Measurements from ENCODE around the gene DEK. TPM values are rescaled to one million over a fixed set of nuclear protein-coding genes. Genes with fewer than 3 reads are reported as not detected.
A peak's percentile ranks its signal among the peaks of the same experiment; 100 is the strongest.

The DEK gene
- total and polyA plus RNA-seq, 2 of the 13 experiments (the other 11 are each of a cell fraction or from before 2014, with no cell fraction given) = 53.2 to 276 TPM

- Histone ChIP-seq H3K9me3 (ENCODE audit: low read length) (no peaks in the 10 kb centered on the region), H3K4me3 (replicated peaks in 1 of 3; ENCODE audit: insufficient read depth in 1 of 3, low read depth in 2 of 3, low read length in 3 of 3) (no peak overlapping the region), H3K9ac (ENCODE audit: insufficient read depth, low read depth, low read length) (no peak overlapping the region), H3K27me3 (ENCODE audit: control insufficient read depth in 1 of 2, insufficient read depth in 2 of 2, low read length in 2 of 2) (no peaks in the 10 kb centered on the region), H3K4me1 (ENCODE audit: insufficient read depth, low read length) (no peaks in the 10 kb centered on the region), H3K36me3 (replicated peaks in 1 of 2; ENCODE audit: control insufficient read depth in 1 of 2, insufficient read depth in 2 of 2, low read length in 2 of 2) (peaks cover 0 to 4% of the 10 kb centered on the region in 2 experiments; a peak in 2 of 5 replicates), H2AFZ (ENCODE audit: low read length) (no peak overlapping the region), H3K4me2 (ENCODE audit: low read depth, low read length) (no peak overlapping the region), H4K20me1 (ENCODE audit: insufficient read depth, low read length) (no peaks in the 10 kb centered on the region), H3K79me2 (ENCODE audit: insufficient read depth, low read length) (no peaks in the 10 kb centered on the region), H3K27ac (ENCODE audit: extremely low read length, insufficient read depth, low read length) (no peak overlapping the region)
- CTCF ChIA-PET (ENCODE audit: low intra/inter-chr PET ratio, low total read pairs) = no interaction called here
- intact Hi-C loops (cut with micrococcal nuclease; ENCODE audit: unreplicated experiment) (no loop called here), in situ Hi-C loops (cut with HindIII; ENCODE audit: extremely low pct_ligation_motif_present, low pct_unique_long_range_greater_than_20kb) (no loop called here)
- FAIRE-seq (no peak), ATAC-seq (no peak), DNase-seq (ENCODE audit: low spot score) (no peak)
- 97% methylated on average over 7 of the region's 7 CpGs for WGBS (ENCODE audit: low lambda C conversion rate)
- TF ChIP-seq CEBPB (IDR thresholded peaks at IDR 0.05; ENCODE audit: borderline replicate concordance, low read depth, low read length) (peak; percentile 4; the same call in 1 of the 2 replicates), ZNF768 (CRISPR knock-in tag; IDR thresholded peaks at IDR 0.05) (no peak), ATF7 (IDR thresholded peaks at IDR 0.05) (peak; percentile 48), ATF7 (CRISPR knock-in tag; IDR thresholded peaks at IDR 0.05) (no peak)
- BruUV-seq (replicated peaks) = no TSS peak
- POLR2A ChIA-PET = no interaction called here
These were observed 47.9 kb downstream of the DEK start for GRCh38 chr6:18216411-18216810.

GRCh38 chr6:18215436-18215835 is 48.9 kb downstream of the DEK start:
- intact Hi-C loops (cut with micrococcal nuclease; ENCODE audit: unreplicated experiment) = no loop called here
- POLR2A ChIA-PET = no interaction called here
- H3K36me3 ChIP-seq (replicated peaks in 1 of 2; ENCODE audit: control insufficient read depth in 1 of 2, insufficient read depth in 2 of 2, low read length in 2 of 2) = peaks cover 0 to 4% of the 10 kb centered on the region in 2 experiments; a peak in 2 of 5 replicates
- no peak overlapping the region for H3K4me3 ChIP-seq (replicated peaks in 1 of 3; ENCODE audit: insufficient read depth in 1 of 3, low read depth in 2 of 3, low read length in 3 of 3)
- no peaks in the 10 kb centered on the region for H3K9me3 ChIP-seq (ENCODE audit: low read length)
- in situ Hi-C loops (cut with HindIII; ENCODE audit: extremely low pct_ligation_motif_present, low pct_unique_long_range_greater_than_20kb) = no loop called here
- H3K79me2 ChIP-seq (ENCODE audit: insufficient read depth, low read length) = no peaks in the 10 kb centered on the region
- no peak for DNase-seq (ENCODE audit: low spot score)
- BruUV-seq (replicated peaks) = no TSS peak
- peaks cover 3% of the 10 kb centered on the region for H3K4me1 ChIP-seq (ENCODE audit: insufficient read depth, low read length)
- ATAC-seq = no peak
- H3K9ac ChIP-seq (ENCODE audit: insufficient read depth, low read depth, low read length) = no peak overlapping the region
- no peaks in the 10 kb centered on the region for H3K27me3 ChIP-seq (ENCODE audit: control insufficient read depth in 1 of 2, insufficient read depth in 2 of 2, low read length in 2 of 2)
- H3K4me2 ChIP-seq (ENCODE audit: low read depth, low read length) = no peak overlapping the region
- H4K20me1 ChIP-seq (ENCODE audit: insufficient read depth, low read length) = no peaks in the 10 kb centered on the region
- no peak overlapping the region for H3K27ac ChIP-seq (ENCODE audit: extremely low read length, insufficient read depth, low read length)
- no peak for FAIRE-seq
- CTCF ChIA-PET (ENCODE audit: low intra/inter-chr PET ratio, low total read pairs) = no interaction called here
- WGBS (ENCODE audit: low lambda C conversion rate) = 94% methylated on average over 7 of the region's 7 CpGs
- H2AFZ ChIP-seq (ENCODE audit: low read length) = no peak overlapping the region
- TF ChIP-seq ZFY (CRISPR knock-in tag; IDR thresholded peaks at IDR 0.05) (no peak), ZFP62 (CRISPR knock-in tag; IDR thresholded peaks at IDR 0.05) (no peak)
- TF ChIP-seq, protein P1, sequence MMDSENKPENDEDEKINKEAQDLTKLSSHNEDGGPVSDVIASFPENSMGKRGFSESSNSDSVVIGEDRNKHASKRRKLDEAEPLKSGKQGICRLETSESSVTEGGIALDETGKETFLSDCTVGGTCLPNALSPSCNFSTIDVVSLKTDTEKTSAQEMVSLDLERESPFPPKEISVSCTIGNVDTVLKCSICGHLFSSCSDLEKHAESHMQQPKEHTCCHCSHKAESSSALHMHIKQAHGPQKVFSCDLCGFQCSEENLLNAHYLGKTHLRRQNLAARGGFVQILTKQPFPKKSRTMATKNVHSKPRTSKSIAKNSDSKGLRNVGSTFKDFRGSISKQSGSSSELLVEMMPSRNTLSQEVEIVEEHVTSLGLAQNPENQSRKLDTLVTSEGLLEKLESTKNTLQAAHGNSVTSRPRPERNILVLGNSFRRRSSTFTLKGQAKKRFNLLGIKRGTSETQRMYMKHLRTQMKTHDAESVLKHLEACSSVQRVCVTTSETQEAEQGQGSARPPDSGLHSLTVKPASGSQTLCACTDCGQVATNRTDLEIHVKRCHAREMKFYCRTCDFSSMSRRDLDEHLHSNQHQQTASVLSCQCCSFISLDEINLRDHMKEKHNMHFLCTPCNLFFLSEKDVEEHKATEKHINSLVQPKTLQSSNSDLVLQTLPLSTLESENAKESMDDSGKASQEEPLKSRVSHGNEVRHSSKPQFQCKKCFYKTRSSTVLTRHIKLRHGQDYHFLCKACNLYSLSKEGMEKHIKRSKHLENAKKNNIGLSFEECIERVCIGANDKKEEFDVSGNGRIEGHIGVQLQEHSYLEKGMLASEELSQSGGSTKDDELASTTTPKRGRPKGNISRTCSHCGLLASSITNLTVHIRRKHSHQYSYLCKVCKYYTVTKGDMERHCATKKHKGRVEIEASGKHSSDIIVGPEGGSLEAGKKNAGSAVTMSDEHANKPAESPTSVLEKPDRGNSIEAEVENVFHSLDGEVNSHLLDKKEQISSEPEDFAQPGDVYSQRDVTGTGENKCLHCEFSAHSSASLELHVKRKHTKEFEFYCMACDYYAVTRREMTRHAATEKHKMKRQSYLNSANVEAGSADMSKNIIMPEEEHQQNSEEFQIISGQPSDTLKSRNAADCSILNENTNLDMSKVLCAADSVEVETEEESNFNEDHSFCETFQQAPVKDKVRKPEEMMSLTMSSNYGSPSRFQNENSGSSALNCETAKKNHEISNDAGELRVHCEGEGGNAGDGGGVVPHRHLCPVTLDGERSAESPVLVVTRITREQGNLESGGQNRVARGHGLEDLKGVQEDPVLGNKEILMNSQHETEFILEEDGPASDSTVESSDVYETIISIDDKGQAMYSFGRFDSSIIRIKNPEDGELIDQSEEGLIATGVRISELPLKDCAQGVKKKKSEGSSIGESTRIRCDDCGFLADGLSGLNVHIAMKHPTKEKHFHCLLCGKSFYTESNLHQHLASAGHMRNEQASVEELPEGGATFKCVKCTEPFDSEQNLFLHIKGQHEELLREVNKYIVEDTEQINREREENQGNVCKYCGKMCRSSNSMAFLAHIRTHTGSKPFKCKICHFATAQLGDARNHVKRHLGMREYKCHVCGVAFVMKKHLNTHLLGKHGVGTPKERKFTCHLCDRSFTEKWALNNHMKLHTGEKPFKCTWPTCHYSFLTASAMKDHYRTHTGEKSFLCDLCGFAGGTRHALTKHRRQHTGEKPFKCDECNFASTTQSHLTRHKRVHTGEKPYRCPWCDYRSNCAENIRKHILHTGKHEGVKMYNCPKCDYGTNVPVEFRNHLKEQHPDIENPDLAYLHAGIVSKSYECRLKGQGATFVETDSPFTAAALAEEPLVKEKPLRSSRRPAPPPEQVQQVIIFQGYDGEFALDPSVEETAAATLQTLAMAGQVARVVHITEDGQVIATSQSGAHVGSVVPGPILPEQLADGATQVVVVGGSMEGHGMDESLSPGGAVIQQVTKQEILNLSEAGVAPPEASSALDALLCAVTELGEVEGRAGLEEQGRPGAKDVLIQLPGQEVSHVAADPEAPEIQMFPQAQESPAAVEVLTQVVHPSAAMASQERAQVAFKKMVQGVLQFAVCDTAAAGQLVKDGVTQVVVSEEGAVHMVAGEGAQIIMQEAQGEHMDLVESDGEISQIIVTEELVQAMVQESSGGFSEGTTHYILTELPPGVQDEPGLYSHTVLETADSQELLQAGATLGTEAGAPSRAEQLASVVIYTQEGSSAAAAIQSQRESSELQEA (CRISPR knock-in tag; IDR thresholded peaks at IDR 0.05; ENCODE audit: not compliant biosample characterization) = no peak
- TF ChIP-seq, protein P2, sequence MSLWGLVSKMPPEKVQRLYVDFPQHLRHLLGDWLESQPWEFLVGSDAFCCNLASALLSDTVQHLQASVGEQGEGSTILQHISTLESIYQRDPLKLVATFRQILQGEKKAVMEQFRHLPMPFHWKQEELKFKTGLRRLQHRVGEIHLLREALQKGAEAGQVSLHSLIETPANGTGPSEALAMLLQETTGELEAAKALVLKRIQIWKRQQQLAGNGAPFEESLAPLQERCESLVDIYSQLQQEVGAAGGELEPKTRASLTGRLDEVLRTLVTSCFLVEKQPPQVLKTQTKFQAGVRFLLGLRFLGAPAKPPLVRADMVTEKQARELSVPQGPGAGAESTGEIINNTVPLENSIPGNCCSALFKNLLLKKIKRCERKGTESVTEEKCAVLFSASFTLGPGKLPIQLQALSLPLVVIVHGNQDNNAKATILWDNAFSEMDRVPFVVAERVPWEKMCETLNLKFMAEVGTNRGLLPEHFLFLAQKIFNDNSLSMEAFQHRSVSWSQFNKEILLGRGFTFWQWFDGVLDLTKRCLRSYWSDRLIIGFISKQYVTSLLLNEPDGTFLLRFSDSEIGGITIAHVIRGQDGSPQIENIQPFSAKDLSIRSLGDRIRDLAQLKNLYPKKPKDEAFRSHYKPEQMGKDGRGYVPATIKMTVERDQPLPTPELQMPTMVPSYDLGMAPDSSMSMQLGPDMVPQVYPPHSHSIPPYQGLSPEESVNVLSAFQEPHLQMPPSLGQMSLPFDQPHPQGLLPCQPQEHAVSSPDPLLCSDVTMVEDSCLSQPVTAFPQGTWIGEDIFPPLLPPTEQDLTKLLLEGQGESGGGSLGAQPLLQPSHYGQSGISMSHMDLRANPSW (CRISPR knock-in tag; IDR thresholded peaks at IDR 0.05; ENCODE audit: borderline replicate concordance) = no peak
